ENCODE data around the gene EP400. TPM values are rescaled to one million over a fixed set of nuclear protein-coding genes. Genes with fewer than 3 reads are reported as not detected.

EP400 gene
- total and polyA plus RNA-seq, 2 of the 8 experiments (the other 6 are each of a cell fraction or from before 2014, with no cell fraction given) = 13.1 to 69.7 TPM

GRCh38 chr12:132026796-132027500 is 77.2 kb downstream of the EP400 start:
- H3K9ac ChIP-seq (replicated peaks in 1 of 4; ENCODE audit: extremely low read depth in 1 of 4, low read depth in 3 of 4, low read length in 3 of 4) = no peak overlapping the region
- H2BK20ac ChIP-seq (ENCODE audit: low read length) = no peak overlapping the region
- WGBS, 2 experiments (ENCODE audit: extremely low coverage in 1 of 2, insufficient coverage in 1 of 2, insufficient read length in 1 of 2, insufficient replicate concordance in 2 of 2, low coverage in 1 of 2, low lambda C conversion rate in 2 of 2, missing lambda C conversion rate in 1 of 2) = 89% methylated on average over 17 of the region's 18 CpGs; no CpG with 5 or more reads in 1 of the 2 experiments
- no peak overlapping the region for H3K4ac ChIP-seq (replicated peaks; ENCODE audit: insufficient read length, low read depth, low read length)
- no peak overlapping the region for H4K5ac ChIP-seq (ENCODE audit: insufficient read length, low read depth, low read length)
- H3K18ac ChIP-seq (ENCODE audit: extremely low read depth, low read length) = no peak overlapping the region
- no peak overlapping the region for H4K8ac ChIP-seq (ENCODE audit: extremely low read depth, insufficient read depth, low read length)
- H3K27ac ChIP-seq (ENCODE audit: low read depth, low read length) = no peak overlapping the region
- H3K14ac ChIP-seq (ENCODE audit: insufficient read length) = no peak overlapping the region
- POLR2A ChIA-PET (ENCODE audit: partially characterized antibody) = no interaction called here
- CTCF ChIA-PET (ENCODE audit: partially characterized antibody) = interaction anchor here (0.9 to 2.2 kb wide), 2 partner anchors 11 to 25 kb away, joined by 3 to 6 read pairs; no protein-coding TSS in a partner anchor
- H2BK120ac ChIP-seq (replicated peaks; ENCODE audit: low read depth, low read length) = no peak overlapping the region
- H3K79me2 ChIP-seq (ENCODE audit: control insufficient read depth in 1 of 2, insufficient read depth in 2 of 2, low read length in 2 of 2) = no peaks in the 10 kb centered on the region
- H2BK5ac ChIP-seq (ENCODE audit: low read depth, low read length) = no peak overlapping the region
- H3K79me1 ChIP-seq (ENCODE audit: low read depth, low read length) = no peaks in the 10 kb centered on the region
- H3K4me3 ChIP-seq (ENCODE audit: extremely low read depth in 1 of 4, insufficient read depth in 2 of 4, low read depth in 3 of 4, low read length in 4 of 4) = no peak overlapping the region
- H3K4me1 ChIP-seq (replicated peaks in 1 of 4; ENCODE audit: control insufficient read depth in 3 of 4, insufficient read depth in 4 of 4, low read length in 3 of 4) = no peaks in the 10 kb centered on the region
- no peak overlapping the region for H4K91ac ChIP-seq (replicated peaks; ENCODE audit: insufficient read length, low read length)
- H3K27me3 ChIP-seq (replicated peaks in 1 of 4; ENCODE audit: control insufficient read depth in 3 of 4, extremely low read depth in 1 of 4, insufficient read depth in 3 of 4, low read length in 3 of 4) = no peaks in the 10 kb centered on the region
- TF ChIP-seq KDM5A (IDR thresholded peaks at IDR 0.05; ENCODE audit: low read length) (no peak), FOSL1 (IDR thresholded peaks at IDR 0.05; ENCODE audit: insufficient read depth, low read depth, low read length) (no peak), ATF2 (IDR thresholded peaks at IDR 0.05; ENCODE audit: low read length) (no peak), POLR2AphosphoS5 (IDR thresholded peaks at IDR 0.05; ENCODE audit: low read depth, low read length) (no peak), POLR2A (IDR thresholded peaks at IDR 0.05; ENCODE audit: control extremely low read depth in 1 of 2, low read depth in 2 of 2, low read length in 2 of 2) (no peak)
- no peaks in the 10 kb centered on the region for H3K23me2 ChIP-seq (ENCODE audit: low read depth, low read length)
- H2AK5ac ChIP-seq (ENCODE audit: low read depth, low read length) = no peak overlapping the region
- no peak overlapping the region for H2AFZ ChIP-seq (ENCODE audit: low read length)
- H2BK12ac ChIP-seq (ENCODE audit: low read depth, low read length) = no peak overlapping the region
- no peak overlapping the region for H3K56ac ChIP-seq (replicated peaks; ENCODE audit: insufficient read length, low read depth, low read length)
- H2BK15ac ChIP-seq (ENCODE audit: low read length) = no peak overlapping the region
- peaks cover 21 to 80% (median 64%) of the 10 kb centered on the region in 4 experiments for H3K36me3 ChIP-seq (ENCODE audit: control insufficient read depth in 2 of 4, insufficient read depth in 4 of 4, low read length in 3 of 4)
- DNase-seq (ENCODE audit: low read depth in 1 of 2, low spot score in 2 of 2) = no peak
- no peak overlapping the region for H3K4me2 ChIP-seq (ENCODE audit: insufficient read depth in 1 of 2, low read depth in 2 of 2, low read length in 2 of 2)
- peaks cover 0 to 9% of the 10 kb centered on the region in 2 experiments for H4K20me1 ChIP-seq (replicated peaks in 1 of 2; ENCODE audit: control insufficient read depth in 1 of 2, insufficient read depth in 2 of 2, low read length in 2 of 2)
- no peaks in the 10 kb centered on the region for H3K9me3 ChIP-seq (ENCODE audit: insufficient read depth in 2 of 2, low read depth in 1 of 2, low read length in 1 of 2)
- no peak for FAIRE-seq
- no peak overlapping the region for H3K23ac ChIP-seq (ENCODE audit: insufficient read length)

Measured in H1 (cell line).